Inflammatory macrophage (primary cell): Measurements from ENCODE around the gene AIFM3.
"Not testable (repeated sequence)": the region's sequence is repeated elsewhere in the genome, so short reads cannot be mapped to it uniquely, and the experiment has no call there.

Source experiments
- DNase-seq, 2 donors: peaks; one replicate each; pipeline ENCODE4 v3.0.0-alpha.2; 2020 to 2022

Gene AIFM3

GRCh38 chr22:20942203-20942902 is 24.7 kb upstream of the AIFM3 start:
- DNase-seq, result not testable (repeated sequence)

- no peak for DNase-seq
Measured at GRCh38 chr22:20943104-20943933, 23.7 kb upstream of the AIFM3 start.

- DNase-seq, result no peak
Measured at GRCh38 chr22:20944042-20944441, 23.0 kb upstream of the AIFM3 start.

- DNase-seq, result no peak
Measured at GRCh38 chr22:20945578-20945934, 21.5 kb upstream of the AIFM3 start.

GRCh38 chr22:20946080-20946986 is 20.7 kb upstream of the AIFM3 start:
- no peak for DNase-seq

GRCh38 chr22:20946991-20947390 is 20.1 kb upstream of the AIFM3 start:
- no peak for DNase-seq

GRCh38 chr22:20948450-20948849 is 18.6 kb upstream of the AIFM3 start:
- no peak for DNase-seq

- no peak for DNase-seq
Measured at GRCh38 chr22:20948989-20949388, 18.1 kb upstream of the AIFM3 start.

GRCh38 chr22:20949698-20950183 is 17.3 kb upstream of the AIFM3 start:
- no peak for DNase-seq

GRCh38 chr22:20951151-20951931 is 15.7 kb upstream of the AIFM3 start:
- DNase-seq, result no peak

GRCh38 chr22:20951932-20952380 is 15.1 kb upstream of the AIFM3 start:
- no peak for DNase-seq

- DNase-seq, result no peak
Measured at GRCh38 chr22:20952544-20953341, 14.3 kb upstream of the AIFM3 start.

- DNase-seq, result no peak
Measured at GRCh38 chr22:20953342-20953608, 13.8 kb upstream of the AIFM3 start.

- DNase-seq, result peak; percentile 48 to 56
Measured at GRCh38 chr22:20953668-20954500, 13.2 kb upstream of the AIFM3 start.

GRCh38 chr22:20955548-20955947 is 11.5 kb upstream of the AIFM3 start:
- DNase-seq, result no peak

GRCh38 chr22:20956258-20957101 is 10.6 kb upstream of the AIFM3 start:
- no peak for DNase-seq

GRCh38 chr22:20957102-20957682 is 9.9 kb upstream of the AIFM3 start:
- DNase-seq, result peak; percentile 37 to 55

- DNase-seq, result peak; percentile 40 to 66
Measured at GRCh38 chr22:20957683-20958431, 9.2 kb upstream of the AIFM3 start.
